HTR-8/SVneo (cell line): ENCODE results near the gene KRT6A.
A peak's percentile ranks its signal among the peaks of the same experiment; 100 is the strongest.

ENCODE experiments used
- DNase-seq: peaks from one replicate; pipeline ENCODE4 v3.0.0; 2011; ENCODE audit warnings: low spot score, mixed read lengths; ENCODE audit not compliant: insufficient read length
- FAIRE-seq: peaks from 2 replicates; lab custom pipeline; 2011; peaks lifted over from hg19 to GRCh38; lab: Jason Lieb, UNC

KRT6A gene

DNA sequence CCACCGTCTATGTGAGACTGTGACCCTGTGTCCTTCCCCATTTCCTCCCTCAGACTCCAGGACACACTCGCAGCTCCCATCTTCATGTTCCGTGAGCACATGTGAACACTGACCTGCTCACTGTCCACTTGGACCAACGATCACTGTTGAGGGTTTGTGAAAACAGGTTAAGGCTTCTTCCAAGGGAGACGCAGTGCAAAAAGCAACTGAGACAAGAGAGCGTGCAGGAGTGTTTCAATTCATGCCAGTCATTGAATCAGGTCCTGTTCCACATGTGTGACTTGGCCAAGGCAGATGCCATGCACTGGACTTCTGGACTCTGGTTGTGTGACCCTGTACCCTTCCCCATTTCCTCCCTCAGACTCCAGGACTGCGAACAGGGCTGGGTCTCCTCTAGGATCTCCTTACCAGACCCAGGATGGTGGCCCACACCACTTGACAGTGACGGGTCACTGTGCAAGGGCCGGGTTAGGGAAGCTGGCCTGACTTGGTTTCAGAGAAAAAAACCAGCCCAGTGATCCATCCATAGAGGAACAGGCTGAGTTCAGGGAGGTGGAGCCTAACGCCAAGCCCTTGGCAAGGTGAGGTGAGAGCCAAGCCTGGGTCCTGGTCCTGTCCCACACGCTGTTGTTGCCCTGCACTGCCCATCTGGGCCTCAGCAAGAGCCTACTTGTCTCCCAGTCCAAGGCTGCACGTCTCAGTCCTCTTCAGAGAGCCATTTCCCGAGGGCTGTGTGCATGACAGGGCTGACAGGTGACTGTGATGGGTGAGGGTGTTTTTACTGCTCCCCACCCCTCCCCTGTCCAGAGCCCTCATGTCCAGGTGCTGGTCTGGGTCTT is 32.8 kb upstream of the KRT6A start:
- FAIRE-seq: no peak
- no peak for DNase-seq

DNA sequence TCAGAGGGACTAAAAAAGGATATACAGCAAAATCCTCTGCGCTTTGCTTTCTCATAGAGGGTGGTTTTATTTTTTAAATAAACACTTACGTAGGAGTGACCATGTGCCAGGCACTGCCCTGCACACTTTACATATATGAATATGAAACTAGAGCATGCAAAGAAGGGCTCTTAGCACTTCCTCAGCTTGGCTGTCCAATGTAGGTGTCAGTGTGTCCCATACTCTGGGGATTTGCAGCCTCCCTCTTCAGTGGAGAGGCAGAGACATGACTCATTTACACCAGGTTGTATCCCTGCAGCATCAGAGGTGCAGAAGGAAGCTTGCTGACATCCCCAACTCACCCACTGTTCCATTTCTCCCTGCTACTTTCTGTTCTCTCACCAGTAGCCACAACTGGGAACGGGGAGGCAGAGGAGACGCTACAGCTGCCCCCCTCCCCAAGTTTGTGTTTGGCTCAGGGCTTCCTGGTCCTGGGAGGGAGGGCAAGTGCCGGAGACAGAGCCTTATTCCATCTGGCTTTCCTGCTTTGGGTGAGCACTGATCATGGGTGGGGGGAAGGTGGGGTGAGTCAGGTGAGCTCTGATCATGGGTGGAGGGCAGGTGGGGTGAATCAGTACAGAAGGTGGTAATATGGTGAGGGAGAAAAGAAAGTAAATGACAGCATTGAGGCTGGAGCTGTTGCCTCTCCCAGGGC is 32.0 kb upstream of the KRT6A start:
- DNase-seq (no peak), FAIRE-seq (no peak)

- DNase-seq (no peak), FAIRE-seq (no peak)
These were observed 31.3 kb upstream of the KRT6A start for GRCh38 chr12:52524241-52524897.

- DNase-seq (no peak), FAIRE-seq (no peak)
These were observed 30.8 kb upstream of the KRT6A start for GRCh38 chr12:52523824-52524223.

DNA sequence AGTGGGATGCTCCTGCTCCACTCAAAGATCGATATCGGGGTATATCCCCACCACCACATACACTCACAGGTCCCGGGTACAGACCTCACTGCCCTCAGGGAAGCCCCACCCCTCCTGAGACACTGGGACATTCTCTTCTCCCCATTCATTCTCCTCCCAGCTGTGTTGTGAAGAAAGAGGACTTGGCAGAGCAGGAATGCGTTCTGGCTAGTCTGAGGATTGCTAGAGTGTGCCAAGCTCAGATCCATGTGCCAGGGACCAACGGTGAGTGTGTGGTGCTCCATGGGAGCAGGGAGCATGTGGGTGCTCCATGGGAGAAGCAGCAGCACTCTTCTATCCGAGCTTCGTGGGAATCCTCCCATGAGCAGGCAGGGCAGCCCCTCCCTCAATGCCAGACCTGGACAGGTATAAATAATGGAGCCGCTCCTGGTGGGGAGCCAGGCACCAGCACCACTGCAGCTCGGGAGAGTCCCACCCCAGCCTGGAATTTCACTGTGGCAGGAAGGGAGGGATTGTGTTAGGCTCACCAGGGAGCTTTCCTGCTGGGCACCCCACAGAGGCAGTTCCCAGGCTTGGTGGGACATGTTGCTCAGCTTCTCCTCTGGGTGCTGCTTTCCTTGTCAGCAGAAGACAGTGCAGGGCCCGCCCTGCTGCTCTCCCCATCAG is 29.4 kb upstream of the KRT6A start:
- DNase-seq (no peak), FAIRE-seq (no peak)

DNA sequence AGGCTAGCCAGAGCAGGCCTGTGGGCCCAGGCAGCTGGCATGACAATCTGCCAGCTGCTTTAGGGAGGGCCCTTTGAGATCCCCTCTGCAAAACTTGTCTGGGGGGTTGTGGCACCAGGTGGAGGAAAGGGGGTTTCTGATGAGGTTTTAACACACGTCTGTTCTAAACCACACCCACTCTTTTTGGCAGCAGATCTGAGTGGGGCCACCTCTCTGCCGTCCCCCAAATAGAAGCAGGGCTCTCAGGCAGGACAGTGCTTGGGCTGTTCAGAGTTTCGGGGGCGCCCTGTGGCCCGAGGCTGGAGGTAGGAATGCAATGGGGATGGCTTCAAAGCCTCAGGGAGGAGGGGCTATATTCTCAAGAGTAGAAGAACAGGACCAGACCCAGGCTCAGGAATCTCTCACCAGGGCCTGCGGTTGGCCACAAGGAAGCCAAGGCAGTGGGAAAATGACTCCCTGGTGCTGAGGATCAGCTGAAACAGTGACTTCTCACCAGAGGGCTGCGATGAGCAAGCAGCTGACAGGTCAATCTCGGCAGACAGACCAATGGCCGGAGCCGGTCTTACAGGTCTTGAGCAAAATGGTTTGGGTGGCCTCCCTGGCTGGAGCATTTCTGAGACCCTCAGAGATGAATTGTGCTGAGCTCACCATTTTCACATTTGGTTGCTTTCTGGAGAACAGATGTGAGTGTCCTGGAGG is 28.7 kb upstream of the KRT6A start:
- DNase-seq: no peak
- no peak for FAIRE-seq

DNA sequence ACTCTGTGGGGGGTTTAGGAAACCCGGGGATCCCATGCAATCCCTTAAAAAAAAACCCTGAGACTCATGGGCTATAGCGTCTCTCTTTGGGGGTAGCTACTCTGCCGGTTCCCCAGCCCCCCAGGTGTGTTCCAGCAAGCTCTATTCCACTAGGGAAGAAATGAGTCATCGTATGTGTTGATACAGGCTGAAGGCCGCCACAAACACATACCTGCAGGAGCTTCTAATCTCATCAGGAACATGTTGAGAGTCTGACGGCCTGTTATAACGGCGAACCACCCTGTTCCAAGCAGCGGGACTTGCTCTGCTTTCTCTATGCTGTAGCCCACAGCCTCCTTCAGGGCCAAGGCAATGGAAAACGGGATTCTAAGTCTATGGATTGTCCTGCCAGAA is 28.1 kb upstream of the KRT6A start:
- FAIRE-seq (no peak), DNase-seq (no peak)

- no peak for FAIRE-seq
- no peak for DNase-seq
These were observed 27.0 kb upstream of the KRT6A start, which contains the start of gene KRT5 for GRCh38 chr12:52519826-52520662. TSS of gene KRT5 (minus strand) at chr12:52520394. CDS start at chr12:52520296, 98 bp downstream.

DNA sequence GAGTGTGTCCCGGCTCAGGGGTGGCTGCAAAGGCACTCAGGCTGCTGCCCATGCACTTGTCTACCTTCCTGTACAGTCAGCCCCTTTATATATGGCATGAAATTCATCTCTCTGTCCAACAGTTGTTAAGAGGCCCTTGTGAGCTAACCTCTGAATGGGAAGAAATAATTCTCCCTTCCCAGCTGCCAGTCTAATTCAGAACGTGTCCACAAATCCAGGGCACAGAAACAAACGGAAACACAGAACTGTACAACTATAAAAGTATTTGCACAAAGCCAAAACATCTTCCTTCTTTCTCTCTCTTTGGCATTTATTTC is 26.3 kb upstream of the KRT6A start:
- DNase-seq (no peak), FAIRE-seq (no peak)

- DNase-seq (no peak), FAIRE-seq (no peak)
These were observed 25.7 kb upstream of the KRT6A start for GRCh38 chr12:52518574-52519386.

DNA sequence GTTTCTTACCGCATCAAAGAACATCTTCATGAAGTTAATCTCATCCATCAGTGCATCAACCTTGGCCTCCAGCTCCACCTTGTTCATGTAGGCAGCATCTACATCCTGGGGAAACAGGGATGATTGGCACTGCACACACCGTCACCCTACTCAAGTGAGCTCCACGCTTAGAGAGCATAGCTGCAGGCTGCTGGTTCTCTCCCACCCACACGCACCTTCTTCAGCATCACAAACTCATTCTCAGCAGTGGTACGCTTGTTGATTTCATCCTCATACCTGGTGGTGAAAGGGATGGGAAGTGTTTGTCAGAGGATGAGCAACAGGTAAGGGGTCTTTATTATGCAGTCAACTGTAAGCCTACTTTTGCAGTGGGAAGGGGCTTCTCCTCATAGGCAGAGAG is 24.8 kb upstream of the KRT6A start:
- FAIRE-seq (no peak), DNase-seq (no peak)

GRCh38 chr12:52517005-52517835 is 24.2 kb upstream of the KRT6A start:
- FAIRE-seq (no peak), DNase-seq (no peak)

DNA sequence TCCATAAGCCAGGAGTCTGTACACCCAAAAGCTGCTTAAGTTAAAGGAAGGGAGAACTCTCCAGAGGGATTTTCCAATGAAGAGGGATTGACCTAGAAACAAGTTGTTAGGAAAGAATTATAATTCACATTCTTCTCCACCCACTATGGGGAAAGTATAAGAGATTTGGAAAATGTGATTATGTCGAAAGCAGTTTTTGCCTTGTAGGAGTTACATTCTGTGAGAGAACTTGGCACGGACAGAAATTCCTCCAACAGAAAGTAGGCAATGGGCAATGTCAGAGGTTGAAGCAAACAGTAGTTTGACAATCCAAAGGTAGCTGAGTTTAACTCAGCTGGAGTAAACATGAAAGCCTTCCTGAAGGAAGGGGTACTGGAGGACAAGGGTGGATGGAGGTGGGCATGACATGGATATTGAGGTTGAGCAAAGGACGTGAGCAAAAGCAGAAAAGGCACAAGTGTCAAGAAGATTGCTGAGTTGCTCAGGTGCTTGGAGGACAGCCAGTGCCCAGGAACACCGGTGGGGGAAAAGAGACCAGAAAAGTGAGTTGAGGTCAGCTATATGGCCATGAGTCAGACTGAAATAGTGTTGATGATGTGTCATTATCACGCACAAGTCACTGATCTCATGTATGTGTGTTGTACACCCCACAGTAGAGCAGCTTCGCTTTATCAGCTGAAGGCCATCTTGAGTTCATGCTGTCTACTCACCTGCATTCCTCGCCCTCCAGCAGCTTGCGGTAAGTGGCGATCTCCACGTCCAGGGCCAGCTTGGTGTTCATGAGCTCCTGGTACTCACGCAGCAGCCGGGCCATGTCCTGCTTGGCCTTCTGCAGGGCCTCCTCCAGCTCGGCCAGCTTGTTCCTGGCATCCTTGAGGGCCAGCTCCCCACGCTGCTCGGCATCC is 23.1 kb upstream of the KRT6A start:
- DNase-seq: no peak
- peak; percentile 69 for FAIRE-seq

- FAIRE-seq: no peak
- DNase-seq: no peak
These were observed 22.2 kb upstream of the KRT6A start for GRCh38 chr12:52515319-52515646.

GRCh38 chr12:52514471-52515318 is 21.6 kb upstream of the KRT6A start:
- FAIRE-seq (no peak), DNase-seq (no peak)

DNA sequence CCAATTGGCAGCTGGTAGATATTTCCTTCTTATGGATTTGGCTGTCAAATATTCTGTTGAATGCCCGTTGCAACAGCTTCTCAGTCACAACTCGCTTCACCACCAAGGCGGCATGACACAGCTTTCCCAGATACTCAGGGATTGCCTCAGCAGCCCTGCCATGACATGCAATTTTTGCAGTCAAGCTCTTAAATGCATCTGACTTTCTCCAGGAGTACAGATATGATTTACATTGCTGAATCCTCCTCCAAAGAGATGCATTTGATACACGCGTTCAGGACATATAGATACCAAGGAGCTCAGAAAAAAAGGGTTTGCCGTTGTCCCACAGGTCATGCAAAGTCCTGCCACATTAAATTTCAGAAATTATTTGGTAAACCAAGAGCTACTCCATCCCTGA is 20.7 kb upstream of the KRT6A start:
- no peak for FAIRE-seq

More for the DNA sequence above, 20.7 kb upstream of the KRT6A start:
- no peak for DNase-seq
